ENCODE results near the gene TIAM2. TPM values are rescaled to one million over a fixed set of nuclear protein-coding genes. Genes with fewer than 3 reads are reported as not detected.
"Not testable (repeated sequence)": the region's sequence is repeated elsewhere in the genome, so short reads cannot be mapped to it uniquely, and the experiment has no call there.

The TIAM2 gene
- total and polyA plus RNA-seq, 12 donors: 4.3 to 22.5 (median 11.8) TPM

DNA sequence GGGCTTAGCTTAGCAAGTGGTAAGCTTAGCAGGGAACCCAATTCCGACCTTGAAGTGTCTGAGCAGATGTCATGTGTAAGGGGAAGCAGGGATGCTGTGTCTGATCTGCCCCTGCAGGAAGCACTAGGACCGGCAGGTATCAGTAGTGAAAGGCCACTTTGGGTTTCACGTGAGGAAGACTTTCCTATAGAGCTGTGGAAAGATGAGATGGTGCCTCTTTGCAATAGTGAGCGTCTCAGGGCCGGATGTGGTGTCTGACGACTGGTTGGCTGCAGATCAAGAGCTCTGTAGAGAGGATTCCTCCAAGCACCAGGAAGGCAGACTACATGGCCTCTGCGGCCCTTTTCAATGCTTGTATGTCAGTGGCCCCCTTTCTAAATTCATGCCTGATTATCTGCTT is 98.3 kb downstream of the TIAM2 start:
- Histone ChIP-seq H3K4me3 (no peak overlapping the region), H3K27ac (no peak overlapping the region), H3K36me3 (no peaks in the 10 kb centered on the region), H3K27me3 (no peaks in the 10 kb centered on the region), H3K4me1 (no peaks in the 10 kb centered on the region), H3K9me3 (peaks cover 0 to 9% (median 0%) of the 10 kb centered on the region in 11 donors)
- 65 to 71% methylated on average over 7 of the region's 7 CpGs for WGBS, 2 donors
- intact Hi-C loops (cut with DNase I): no loop called here
- DNase-seq (no peak), ATAC-seq (no peak)
- TF ChIP-seq, protein P1, sequence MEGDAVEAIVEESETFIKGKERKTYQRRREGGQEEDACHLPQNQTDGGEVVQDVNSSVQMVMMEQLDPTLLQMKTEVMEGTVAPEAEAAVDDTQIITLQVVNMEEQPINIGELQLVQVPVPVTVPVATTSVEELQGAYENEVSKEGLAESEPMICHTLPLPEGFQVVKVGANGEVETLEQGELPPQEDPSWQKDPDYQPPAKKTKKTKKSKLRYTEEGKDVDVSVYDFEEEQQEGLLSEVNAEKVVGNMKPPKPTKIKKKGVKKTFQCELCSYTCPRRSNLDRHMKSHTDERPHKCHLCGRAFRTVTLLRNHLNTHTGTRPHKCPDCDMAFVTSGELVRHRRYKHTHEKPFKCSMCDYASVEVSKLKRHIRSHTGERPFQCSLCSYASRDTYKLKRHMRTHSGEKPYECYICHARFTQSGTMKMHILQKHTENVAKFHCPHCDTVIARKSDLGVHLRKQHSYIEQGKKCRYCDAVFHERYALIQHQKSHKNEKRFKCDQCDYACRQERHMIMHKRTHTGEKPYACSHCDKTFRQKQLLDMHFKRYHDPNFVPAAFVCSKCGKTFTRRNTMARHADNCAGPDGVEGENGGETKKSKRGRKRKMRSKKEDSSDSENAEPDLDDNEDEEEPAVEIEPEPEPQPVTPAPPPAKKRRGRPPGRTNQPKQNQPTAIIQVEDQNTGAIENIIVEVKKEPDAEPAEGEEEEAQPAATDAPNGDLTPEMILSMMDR (IDR thresholded peaks at IDR 0.05): no peak

DNA sequence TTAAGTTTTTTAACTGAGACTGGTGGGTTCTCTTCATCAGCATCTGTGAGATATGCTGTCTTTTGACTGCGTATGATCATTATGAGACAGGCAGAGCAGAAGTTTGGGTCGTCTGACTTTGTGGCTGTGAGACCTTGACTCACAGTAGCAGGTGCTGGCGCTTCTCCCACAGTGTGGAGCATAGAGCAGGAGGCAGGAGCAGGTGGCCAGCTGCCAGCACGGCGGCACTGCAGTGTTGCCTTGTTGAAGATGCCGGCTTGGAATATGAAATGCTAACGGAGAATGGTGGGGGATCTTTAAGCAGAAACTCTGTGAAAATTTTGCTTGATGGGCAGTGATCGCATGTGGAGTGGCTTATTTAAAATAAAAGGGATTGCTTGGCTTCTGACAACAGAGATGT is 105.0 kb downstream of the TIAM2 start:
- 50 to 53% methylated on average over 8 of the region's 8 CpGs for WGBS, 2 donors
- no peaks in the 10 kb centered on the region for H3K4me1 ChIP-seq
- peaks cover 0 to 9% (median 0%) of the 10 kb centered on the region in 11 donors for H3K9me3 ChIP-seq
- no peaks in the 10 kb centered on the region for H3K36me3 ChIP-seq
- no peak overlapping the region for H3K27ac ChIP-seq
- ATAC-seq: peak in 7 of 8 donors; percentile 47 to 89 (median 69)
- TF ChIP-seq, protein P1 (IDR thresholded peaks at IDR 0.05): no peak
- peak; percentile 50 to 60 for DNase-seq
- intact Hi-C loops (cut with DNase I): no loop called here
- no peak overlapping the region for H3K4me3 ChIP-seq
- no peaks in the 10 kb centered on the region for H3K27me3 ChIP-seq

DNA sequence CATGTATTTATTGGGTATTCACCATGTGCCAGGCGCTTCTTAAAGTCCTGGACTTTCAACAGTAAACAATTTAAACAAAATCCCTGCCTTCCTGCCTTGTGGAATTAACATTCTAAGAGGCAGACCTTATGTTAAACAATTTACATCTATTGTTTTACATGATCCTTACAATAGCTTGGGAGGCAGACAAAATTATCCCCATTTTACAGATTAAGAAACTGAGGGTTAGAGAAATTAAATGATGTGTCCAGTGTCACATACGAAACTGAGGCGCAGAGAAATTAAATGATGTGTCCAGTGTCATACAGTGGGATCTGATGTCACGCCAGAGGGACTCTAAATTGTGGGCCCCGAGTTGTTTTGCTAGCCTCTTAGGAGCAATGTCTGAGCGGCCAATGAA is 105.5 kb downstream of the TIAM2 start:
- DNase-seq (no peak), ATAC-seq (no peak)
- Histone ChIP-seq H3K9me3 (peaks cover 0 to 9% (median 0%) of the 10 kb centered on the region in 11 donors), H3K27ac (no peak overlapping the region), H3K4me3 (no peak overlapping the region), H3K4me1 (no peaks in the 10 kb centered on the region), H3K36me3 (no peaks in the 10 kb centered on the region), H3K27me3 (no peaks in the 10 kb centered on the region)
- TF ChIP-seq, protein P1 (IDR thresholded peaks at IDR 0.05): no peak
- 88 to 98% methylated on average over 6 of the region's 6 CpGs for WGBS, 2 donors
- intact Hi-C loops (cut with DNase I): no loop called here

DNA sequence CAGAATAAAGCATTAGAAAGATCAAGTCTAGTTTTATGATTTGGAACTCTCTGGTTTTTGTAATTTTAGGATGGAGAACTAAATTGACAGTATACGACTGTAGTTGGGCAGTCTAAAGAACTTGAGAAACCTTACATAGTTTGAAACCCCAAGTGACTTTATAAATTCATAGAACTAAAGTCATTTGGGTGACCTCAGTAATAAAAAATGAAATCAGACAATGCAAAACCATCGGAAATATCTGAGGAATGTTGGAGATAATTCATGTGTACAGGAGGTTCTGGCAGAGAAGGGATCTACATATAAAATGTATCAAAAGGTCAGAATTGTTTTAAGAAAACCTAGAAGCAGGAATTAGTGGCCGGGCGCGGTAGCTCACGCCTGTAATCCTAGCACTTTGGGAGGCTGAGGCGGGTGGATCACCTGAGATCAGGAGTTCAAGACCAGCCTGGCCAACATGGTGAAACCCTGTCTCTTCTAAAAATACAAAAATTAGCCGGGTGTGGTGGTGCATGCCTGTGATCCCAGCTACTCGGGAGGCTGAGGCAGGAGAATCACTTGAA is 108.0 kb downstream of the TIAM2 start:
- WGBS, 2 donors: 73 to 82% methylated on average over 9 of the region's 9 CpGs
- intact Hi-C loops (cut with DNase I); ATAC-seq; H3K27me3 ChIP-seq; H3K36me3 ChIP-seq; H3K4me1 ChIP-seq; H3K9me3 ChIP-seq; DNase-seq; H3K4me3 ChIP-seq; H3K27ac ChIP-seq: not testable (repeated sequence)

DNA sequence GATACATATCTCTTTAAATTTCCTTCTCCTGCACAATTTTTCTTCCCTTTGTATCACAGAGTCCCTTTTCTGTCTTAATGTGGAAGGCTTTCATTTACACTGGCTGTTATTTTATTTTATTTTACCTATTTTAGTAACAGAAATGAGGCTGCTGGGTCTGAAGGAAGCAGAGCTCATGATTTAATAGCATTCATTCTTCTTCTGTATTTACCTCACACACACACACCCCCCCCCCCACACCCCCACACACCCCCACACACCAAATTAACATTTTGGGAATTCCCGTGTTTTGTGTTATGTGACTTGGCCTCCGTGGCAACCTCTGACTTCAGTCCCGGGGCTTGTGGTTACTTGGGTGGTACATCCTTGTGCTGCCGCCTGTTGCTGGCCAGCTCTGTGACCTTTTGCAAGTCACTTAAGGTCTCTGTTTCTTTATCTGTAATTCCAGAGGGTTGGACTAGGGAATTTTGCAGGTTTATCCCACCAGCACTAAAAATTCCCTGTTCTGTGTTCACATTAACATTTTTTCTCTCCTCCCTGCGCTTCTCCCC is 108.8 kb downstream of the TIAM2 start:
- Histone ChIP-seq H3K4me3 (no peak overlapping the region), H3K27ac (no peak overlapping the region), H3K9me3 (no peaks in the 10 kb centered on the region), H3K36me3 (no peaks in the 10 kb centered on the region), H3K27me3 (no peaks in the 10 kb centered on the region), H3K4me1 (peaks cover 0 to 10% (median 0%) of the 10 kb centered on the region in 9 donors)
- DNase-seq (no peak), ATAC-seq (no peak)
- WGBS, 2 donors: 61 to 62% methylated on average over 5 of the region's 5 CpGs
- TF ChIP-seq, protein P1 (IDR thresholded peaks at IDR 0.05): no peak
- intact Hi-C loops (cut with DNase I): no loop called here
